ENCODE results near the gene TTC28.
"Not testable (repeated sequence)": the region's sequence is repeated elsewhere in the genome, so short reads cannot be mapped to it uniquely, and the experiment has no call there.

The TTC28 gene

GRCh38 chr22:28678170-28678569 lies 1.5 kb downstream of the TTC28 start:
- not testable (repeated sequence) for DNase-seq (ENCODE audit: low spot score)

GRCh38 chr22:28674121-28674563 lies 5.5 kb downstream of the TTC28 start:
- no peak for DNase-seq (ENCODE audit: low spot score)

DNA sequence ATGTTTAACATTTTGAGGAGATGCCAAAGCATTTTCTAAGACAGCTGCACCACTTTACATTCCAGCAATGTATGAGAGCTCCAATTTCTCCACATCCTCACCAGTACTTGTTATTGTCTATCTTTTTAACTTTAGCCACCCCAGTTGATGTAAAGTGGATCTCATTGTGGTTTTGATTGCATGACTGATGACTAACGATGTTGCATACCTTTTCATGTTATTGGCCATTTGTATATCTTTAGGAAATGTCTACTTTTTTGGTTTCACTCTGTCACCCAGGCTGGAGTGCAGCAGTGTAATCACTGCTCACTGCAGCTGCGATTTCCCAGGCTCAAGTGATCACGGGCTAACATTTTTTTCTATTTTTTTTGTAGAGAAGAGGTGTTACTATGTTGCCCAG lies 8.9 kb downstream of the TTC28 start:
- no peak for DNase-seq (ENCODE audit: low spot score)

DNA sequence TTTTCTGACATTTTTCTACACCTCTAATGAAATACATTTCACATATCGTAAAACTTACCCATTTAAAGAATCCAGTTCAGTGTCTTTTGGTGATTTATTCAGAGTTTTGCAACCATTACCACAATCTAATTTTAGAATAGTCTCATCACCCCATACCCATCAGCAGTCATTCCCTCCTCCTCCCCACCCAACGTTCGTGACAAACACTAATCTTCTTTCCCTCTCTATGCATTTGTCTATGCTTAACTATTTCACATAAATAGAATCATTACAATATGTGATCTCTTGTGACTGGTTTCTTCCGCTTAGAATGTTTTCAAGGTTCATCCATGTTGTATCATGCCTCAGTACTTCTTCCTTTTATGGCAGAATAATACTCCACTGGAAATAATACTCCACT lies 9.5 kb downstream of the TTC28 start:
- DNase-seq (ENCODE audit: low spot score) = no peak

DNA sequence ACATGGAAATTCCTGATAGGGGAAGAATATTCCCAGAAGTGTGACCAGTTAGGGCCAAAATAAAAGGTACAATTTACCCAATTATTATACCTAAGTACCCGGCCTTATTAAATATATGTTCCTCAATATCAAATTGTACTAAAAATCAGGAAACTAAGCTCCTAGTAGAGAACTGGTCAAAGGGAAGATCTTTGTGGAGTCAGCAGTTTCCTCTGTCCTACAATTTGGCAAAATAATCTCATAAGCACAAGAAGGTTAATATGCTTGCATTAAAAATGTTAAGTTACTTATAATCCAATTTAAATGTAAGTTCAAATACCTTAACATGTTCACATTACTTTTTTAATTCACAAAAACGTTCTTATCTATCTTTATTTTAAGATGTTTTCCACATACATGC lies 10.3 kb downstream of the TTC28 start:
- DNase-seq (ENCODE audit: low spot score) = no peak

- DNase-seq (ENCODE audit: low spot score) = not testable (repeated sequence)
These were observed 16.1 kb downstream of the TTC28 start for GRCh38 chr22:28663569-28663942.

DNA sequence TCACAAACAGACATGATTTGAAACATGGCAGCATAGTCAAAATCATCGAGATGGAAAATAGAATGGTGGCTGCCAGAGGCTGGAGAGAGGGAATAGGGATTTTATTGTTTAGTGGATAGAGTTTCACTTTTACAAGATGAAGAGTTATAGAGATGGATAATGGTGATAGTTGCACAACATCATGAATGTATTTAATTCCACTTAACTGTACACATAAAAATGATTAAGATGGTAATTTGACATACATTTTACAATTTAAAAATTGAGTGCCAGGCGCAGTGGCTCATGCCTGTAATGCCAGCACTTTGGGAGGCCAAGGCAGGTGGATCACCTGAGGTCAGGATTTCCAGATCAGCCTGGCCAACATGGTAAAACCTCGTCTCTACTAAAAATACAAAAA lies 21.2 kb downstream of the TTC28 start:
- DNase-seq (ENCODE audit: low spot score) = no peak

DNA sequence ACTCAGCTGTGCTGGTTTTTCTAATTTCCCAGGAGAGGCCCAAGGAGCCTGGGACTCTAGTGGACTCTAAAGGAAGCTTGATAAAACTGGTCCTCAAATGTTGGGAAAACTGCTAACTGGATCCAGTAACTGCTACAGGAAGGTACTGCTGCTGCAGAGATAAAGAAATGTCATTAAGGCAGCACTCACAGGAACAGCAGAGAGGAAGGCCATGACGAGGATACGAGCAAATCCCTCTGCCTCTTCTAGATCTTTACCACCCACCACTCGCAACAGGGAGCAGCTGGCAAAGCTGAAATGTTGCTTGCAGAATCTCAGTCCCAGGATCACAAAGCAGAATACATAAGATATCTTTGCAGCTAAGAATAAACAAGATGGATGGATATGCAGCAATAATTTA lies 23.5 kb downstream of the TTC28 start:
- DNase-seq (ENCODE audit: low spot score) = peak; percentile 9

DNA sequence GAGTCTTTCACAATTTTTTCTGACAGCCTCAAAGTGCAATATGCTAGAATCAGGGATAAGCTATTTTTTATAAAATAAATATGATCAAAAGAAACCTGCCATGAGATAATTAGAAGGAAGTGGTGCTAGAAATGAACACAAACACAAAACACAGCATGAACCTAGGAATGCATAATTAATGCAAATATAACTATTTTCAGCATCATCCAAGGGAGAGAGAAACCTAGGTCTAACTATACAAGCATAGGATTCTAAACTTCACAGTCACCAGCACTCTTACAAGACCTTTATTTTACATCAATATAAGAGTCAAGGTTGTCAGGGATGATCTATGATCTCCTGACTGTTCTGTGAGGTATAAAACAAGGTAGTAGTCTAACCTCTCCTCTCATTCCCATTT lies 29.2 kb downstream of the TTC28 start:
- DNase-seq (ENCODE audit: low spot score) = no peak

- no peak for DNase-seq (ENCODE audit: low spot score)
These were observed 30.8 kb downstream of the TTC28 start for GRCh38 chr22:28648792-28649191.

DNA sequence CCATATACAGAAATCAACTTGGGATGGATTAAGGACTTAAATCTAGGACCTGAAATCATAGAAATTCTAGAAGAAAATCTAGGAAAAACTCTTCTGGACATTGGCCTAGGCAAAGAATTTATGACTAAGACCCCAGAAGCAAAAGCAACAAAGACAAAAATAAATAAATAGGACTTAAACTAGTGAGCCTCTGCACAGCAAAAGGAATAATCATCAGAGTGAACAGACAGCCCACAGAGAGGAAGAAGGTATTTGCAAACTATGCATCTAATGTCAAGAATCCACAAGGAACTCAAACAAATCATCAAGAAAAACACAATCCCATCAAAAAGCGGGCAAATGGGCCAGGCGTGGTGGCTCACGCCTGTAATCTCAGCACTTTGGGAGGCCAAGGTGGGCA lies 32.4 kb downstream of the TTC28 start:
- no peak for DNase-seq (ENCODE audit: low spot score)

GRCh38 chr22:28639321-28639720 lies 40.3 kb downstream of the TTC28 start:
- DNase-seq (ENCODE audit: low spot score) = no peak

GRCh38 chr22:28637225-28637624 lies 42.4 kb downstream of the TTC28 start:
- no peak for DNase-seq (ENCODE audit: low spot score)

GRCh38 chr22:28630177-28630574 lies 49.5 kb downstream of the TTC28 start:
- DNase-seq (ENCODE audit: low spot score) = no peak

DNA sequence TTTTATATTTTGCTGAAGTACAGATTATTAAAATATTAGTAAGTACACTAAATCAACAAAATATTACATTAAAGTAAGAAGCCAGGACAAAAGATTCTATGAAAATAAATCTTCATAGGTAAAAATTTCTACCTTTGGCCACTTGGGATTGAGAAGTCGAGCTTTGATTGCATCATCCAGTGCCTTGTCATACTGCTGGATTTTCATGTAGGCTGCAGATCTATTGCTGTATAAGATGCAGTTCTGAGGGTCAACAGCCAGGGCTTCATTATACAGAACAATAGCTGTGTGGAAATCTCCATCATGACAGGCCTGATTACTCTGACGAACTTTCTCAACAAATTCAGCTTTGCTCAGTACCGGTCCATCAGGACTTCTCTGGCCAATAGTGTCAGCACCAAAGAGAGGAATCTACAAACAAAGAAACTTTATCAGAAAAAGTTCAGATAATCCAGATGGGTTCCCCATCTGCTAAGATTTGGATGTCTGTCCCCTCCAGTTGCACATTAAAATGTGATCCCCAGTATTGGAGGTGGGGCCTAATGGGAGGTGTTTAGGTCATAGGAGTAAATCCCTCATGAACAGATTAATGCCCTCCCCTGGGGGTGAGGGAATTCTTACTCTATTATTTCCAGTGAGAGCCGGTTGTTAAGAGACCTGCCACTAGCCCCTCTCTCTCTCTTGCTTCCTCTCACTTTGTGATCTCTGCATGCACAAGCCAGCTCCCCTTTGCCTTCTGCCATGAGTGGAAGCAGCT lies 50.0 kb downstream of the TTC28 start:
- no peak for DNase-seq (ENCODE audit: low spot score)

GRCh38 chr22:28628766-28629165 lies 50.9 kb downstream of the TTC28 start:
- no peak for DNase-seq (ENCODE audit: low spot score)

- DNase-seq (ENCODE audit: low spot score) = no peak
These were observed 51.8 kb downstream of the TTC28 start for GRCh38 chr22:28627791-28628190.

DNA sequence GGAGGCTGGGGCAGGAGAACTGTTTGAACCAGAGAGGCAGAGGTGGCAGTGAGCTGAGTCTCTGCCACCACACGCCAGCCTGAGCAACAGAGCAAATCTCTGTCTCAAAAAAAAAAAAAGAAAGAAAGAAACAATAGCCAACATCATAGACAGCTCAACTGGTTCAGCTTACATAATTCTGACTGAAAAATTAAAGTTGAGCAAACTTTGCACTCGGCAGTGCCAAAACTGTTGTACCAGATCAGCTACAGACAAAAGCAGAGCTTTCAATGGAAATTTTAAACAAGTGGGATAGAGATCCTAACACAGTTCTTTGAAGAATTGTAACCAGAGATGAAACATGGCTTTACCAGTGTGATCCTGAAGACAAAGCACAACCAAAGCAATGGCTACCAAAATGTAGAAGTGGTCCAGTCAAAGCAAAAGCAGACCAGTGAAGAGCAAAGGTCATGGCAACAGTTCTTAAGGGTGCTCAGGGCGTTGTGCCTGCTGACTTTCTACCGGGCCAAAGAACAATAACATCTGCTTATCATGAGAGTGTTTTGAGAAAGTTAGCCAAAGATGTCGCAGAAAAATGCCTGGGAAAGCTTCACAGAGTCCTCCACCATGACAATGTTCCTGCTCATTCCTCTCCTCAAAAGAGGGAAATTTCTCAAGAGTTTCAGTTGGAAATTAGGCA lies 59.3 kb downstream of the TTC28 start:
- DNase-seq (ENCODE audit: low spot score) = no peak

DNA sequence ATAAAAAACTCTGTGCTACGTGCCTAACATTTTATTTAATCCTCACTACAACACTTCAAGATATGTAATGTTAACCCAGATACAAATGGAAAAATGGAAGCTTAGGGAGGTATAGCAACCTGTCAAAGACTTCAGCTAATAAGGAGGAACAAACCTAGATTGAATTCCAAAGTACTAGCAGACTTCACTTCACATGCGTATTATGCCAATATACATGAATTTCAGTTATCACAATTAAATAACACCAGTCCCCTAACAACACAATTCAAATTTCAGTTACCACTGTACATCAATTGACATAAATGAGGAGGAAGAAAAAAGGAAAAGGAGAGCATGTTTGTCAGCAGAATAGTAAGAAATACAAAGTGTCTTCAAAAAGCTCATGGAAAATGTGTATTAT lies 60.4 kb downstream of the TTC28 start:
- DNase-seq (ENCODE audit: low spot score) = no peak

- DNase-seq (ENCODE audit: low spot score) = not testable (repeated sequence)
These were observed 64.2 kb downstream of the TTC28 start for GRCh38 chr22:28615423-28615822.

- DNase-seq (ENCODE audit: low spot score) = no peak
These were observed 69.7 kb downstream of the TTC28 start for GRCh38 chr22:28609921-28610320.

GRCh38 chr22:28608546-28608945 lies 71.1 kb downstream of the TTC28 start:
- DNase-seq (ENCODE audit: low spot score) = no peak

DNA sequence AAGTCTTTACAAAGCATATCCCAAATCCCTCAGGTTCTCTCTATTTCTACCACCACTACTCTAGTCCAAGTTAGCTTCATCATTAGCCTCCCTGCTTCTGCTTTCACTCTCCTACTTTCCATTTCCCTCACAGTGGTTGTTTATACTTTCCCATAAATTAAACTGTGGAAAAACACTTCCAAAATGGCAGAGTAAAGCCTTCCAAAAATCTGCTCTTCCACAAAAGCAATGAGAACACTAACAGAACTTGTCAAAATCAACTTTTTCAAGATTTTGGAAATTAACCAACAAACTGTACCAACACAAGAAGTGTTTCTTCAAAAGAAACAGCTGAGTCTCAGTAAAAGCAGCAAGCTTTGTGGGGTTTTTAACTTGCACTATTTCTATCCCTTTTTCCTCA lies 71.8 kb downstream of the TTC28 start:
- no peak for DNase-seq (ENCODE audit: low spot score)
